Mammary epithelial cell (primary cell): ENCODE measurements around the gene PHEX.

Source experiments
- CTCF ChIP-seq, 2 donors: IDR thresholded peaks in 1 of 2; conservative IDR thresholded peaks in 1 of 2; 2 replicates each; pipeline ENCODE4 v1.5.1; 2011 to 2012; ENCODE audit warnings: inconsistent platforms in 2 of 2, low read length in 2 of 2, mild to moderate bottlenecking in 2 of 2, control low read depth in 1 of 2, low read depth in 1 of 2; ENCODE audit not compliant: insufficient read depth in 1 of 2; ENCODE audit errors: extremely low read depth in 1 of 2
- EZH2 ChIP-seq: IDR thresholded peaks from 2 replicates; pipeline ENCODE4 v1.6.1; 2012; ENCODE audit warnings: low read length, inconsistent platforms, borderline replicate concordance

- no peak for TF ChIP-seq CTCF (conservative IDR thresholded peaks at IDR 0.05 in 1 of 2, IDR thresholded peaks at IDR 0.05 in 1 of 2; ENCODE audit: extremely low read depth in 1 of 2, insufficient read depth in 1 of 2, low read depth in 1 of 2, low read length in 2 of 2)
- TF ChIP-seq EZH2: no peak
These were observed at the start of gene PHEX for GRCh38 chrX:22032084-22032483.
